Ovary (tissue), 9 donors: ENCODE results near the gene NDE1. TPM values are rescaled to one million over a fixed set of nuclear protein-coding genes. Genes with fewer than 3 reads are reported as not detected.
A peak's percentile ranks its signal among the peaks of the same experiment; 100 is the strongest.
"Not testable (repeated sequence)": the region's sequence is repeated elsewhere in the genome, so short reads cannot be mapped to it uniquely, and the experiment has no call there.

ENCODE experiments used
- DNase-seq, 5 donors: peaks; one replicate each; pipeline ENCODE4 v3.0.0-alpha.2; 2019 to 2020
- H3K27ac ChIP-seq, 2 donors: fragments of 200-600 bp; one replicate each; pipeline versions ENCODE4 v1.5.1 to v1.8.0; 2019 to 2022
- H3K27me3 ChIP-seq: fragments of 200-600 bp; one replicate; pipeline ENCODE4 v1.8.0; 2022
- H3K36me3 ChIP-seq: fragments of 200-600 bp; sonication (generic); one replicate; pipeline ENCODE4 v1.5.1; 2019
- H3K4me1 ChIP-seq: one replicate; pipeline ENCODE4 v1.8.1; 2013; ENCODE audit warnings: mild to moderate bottlenecking, moderate library complexity; ENCODE audit not compliant: insufficient read depth
- H3K4me3 ChIP-seq: fragments of 200-600 bp; sonication (generic); one replicate; pipeline ENCODE4 v1.5.1; 2017
- H3K9me3 ChIP-seq, 2 donors: fragments of 200-600 bp in 1 of 2; sonication (generic) in 1 of 2; one replicate each; pipeline versions ENCODE4 v1.5.1 to v1.8.1; 2013 to 2019; ENCODE audit warnings: mild to moderate bottlenecking in 1 of 2, moderate library complexity in 1 of 2
- CTCF ChIP-seq, 3 donors: fragments of 450-650 bp in 2 of 3; fragments of 200-600 bp in 1 of 3; IDR thresholded peaks; one replicate each; pipeline versions ENCODE4 v1.5.1 to v1.8.0; 2016 to 2022; ENCODE audit warnings: antibody characterized with exemption in 3 of 3, mild to moderate bottlenecking in 1 of 3
- EP300 ChIP-seq: sonication (generic); formaldehyde crosslinking; IDR thresholded peaks from one replicate; pipeline ENCODE4 v1.6.1; 2017; ENCODE audit warnings: antibody characterized with exemption
- POLR2A ChIP-seq: fragments of 450-650 bp; IDR thresholded peaks from one replicate; pipeline ENCODE4 v1.6.1; 2017; ENCODE audit warnings: antibody characterized with exemption, mild to moderate bottlenecking, moderate library complexity
- WGBS, 3 donors: extraction: QIAGEN DNeasy Blood & Tissue Kit in 1 of 3; methylation state at CpG; one replicate each; pipeline versions ENCODE4 v1.1.5 to v1.1.7; 2013 to 2017; 5-methylcytosine and 5-hydroxymethylcytosine counted together
- intact Hi-C, 4 donors: fragments of 100-400 bp; cut with DNase I; formaldehyde crosslinking; loops; one replicate each; pipeline versions ENCODE4 v1.11.0 to v1.15.1; 2022 to 2023
- polyA plus RNA-seq, 2 donors: library from polyadenylated mRNA; stranded (reverse); fragments of 200-250 nt in 1 of 2; fragments of 350-450 nt in 1 of 2; fragmentation: Illumina TruSeq in 1 of 2; extraction: RNeasy Lipid Tissue Mini Kit (QIAGEN cat#74804) in 1 of 2; gene quantifications; one replicate each; pipeline ENCODE4 v1.2.3, GENCODE V29; 2013 to 2014
- total RNA-seq, 7 donors: library from RNA; depleted of rRNA in 2 of 7; stranded (reverse); fragments of >200 nt in 2 of 7; fragmentation: NEBNext Ultra II Directional in 3 of 7; extraction: Animal tissue kit (Norgen Biotek cat#: 25700) in 3 of 7; gene quantifications; one replicate each; pipeline versions ENCODE4 v1.1.0 to v1.2.4, GENCODE V29; 2016 to 2023
- donor health status: DM: no; HTN: no; CAD: no; lungs with moderate emphysema.
- donor health status: DM: no; HTN: no; CAD: no.
- donor health status: Bipolar disorder and iron deficiency.
- donor health status: DM: yes; HTN: yes; CAD: no.
- donor health status: DM: no; HTN: no; CAD: no.
- donor health status: DM: yes; HTN: yes; CAD: no.

NDE1 gene
- total and polyA plus RNA-seq, 9 donors, result 9.8 to 31.9 (median 22.4) TPM

DNA sequence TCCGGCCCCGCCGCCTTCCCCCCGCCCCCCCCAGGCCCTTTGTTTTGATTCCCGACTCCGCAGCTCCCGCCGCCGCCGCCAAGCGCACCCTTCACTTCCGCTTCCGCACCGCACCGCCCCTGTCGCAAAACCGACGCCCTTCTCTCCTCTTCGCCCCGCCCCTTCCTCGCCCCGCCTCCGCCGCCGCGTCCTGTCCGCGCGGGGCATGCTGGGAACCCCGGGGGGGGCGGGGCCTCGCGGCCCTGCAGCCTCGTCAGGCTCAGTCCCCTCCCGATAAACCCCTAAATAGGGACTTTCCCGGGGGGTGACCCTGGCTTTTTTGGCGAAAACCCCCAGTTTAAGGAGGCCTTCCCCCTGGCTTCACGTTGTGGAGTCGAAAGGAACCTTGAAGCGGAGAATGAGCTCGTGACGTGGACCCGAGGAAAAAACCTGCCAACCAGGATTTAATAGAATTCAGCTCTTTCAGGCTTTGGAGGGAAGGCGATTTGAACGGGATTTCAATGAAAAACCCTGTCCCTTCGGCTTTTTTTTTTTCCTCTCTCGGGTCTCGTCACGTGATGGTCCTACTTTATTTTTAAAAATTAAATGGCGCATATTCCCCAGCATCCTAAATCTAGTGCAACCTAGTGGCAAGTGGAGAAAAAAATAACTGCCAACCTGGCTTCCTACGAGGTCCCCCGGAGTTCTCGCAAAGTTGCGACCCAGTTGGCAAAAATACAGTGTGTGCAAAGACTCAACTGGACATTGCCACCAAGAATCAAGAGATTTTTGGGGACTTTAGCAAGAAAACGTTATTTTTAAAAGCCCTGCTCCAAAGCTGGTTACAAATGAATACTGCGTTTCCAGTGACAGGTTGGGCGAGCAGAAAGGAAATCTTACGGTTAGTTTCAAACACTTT, 6.7 kb upstream of the NDE1 start, which contains the start of gene MARF1:
Gene MARF1, minus strand, starts transcription at position 107 of the 898 bp plus-strand sequence. CDS start 3,921 bp downstream, outside the sequence.
- TF ChIP-seq EP300 (no peak), POLR2A (peak; percentile 99), CTCF (IDR thresholded peaks at IDR 0.05) (peak; percentile 46)
- 0% methylated on average over 46 to 57 of the region's 58 CpGs for WGBS, 3 donors
- intact Hi-C loops, result loop anchor here in 1 of 4 donors (5.0 kb wide), 1 partner anchor 64 kb away; no protein-coding TSS in a partner anchor

GRCh38 chr16:15643946-15644250, 6.1 kb upstream of the NDE1 start:
- Histone ChIP-seq H3K27me3 (no peaks in the 10 kb centered on the region), H3K4me1 (peaks cover 3% of the 10 kb centered on the region), H3K9me3 (no peaks in the 10 kb centered on the region), H3K36me3 (no peaks in the 10 kb centered on the region), H3K4me3 (peak overlapping the region; percentile 83), H3K27ac (peak overlapping the region in 1 of 2 donors; percentile 93)
- no peak for TF ChIP-seq POLR2A
- TF ChIP-seq CTCF (IDR thresholded peaks at IDR 0.05), result no peak
- TF ChIP-seq EP300, result no peak
- WGBS, 3 donors, result 13 to 21% (median 14%) methylated on average over 4 of the region's 4 CpGs
- intact Hi-C loops, result loop anchor here in 1 of 4 donors (5.0 kb wide), 1 partner anchor 63 kb away; no protein-coding TSS in a partner anchor
- no peak for DNase-seq

More for the DNA sequence above, 6.7 kb upstream of the NDE1 start, which contains the start of gene MARF1:
- Histone ChIP-seq H3K27ac (peak within 1 kb of the TSS; percentile 93 to 94), H3K4me3 (peak within 1 kb of the TSS; percentile 83), H3K9me3 (no peaks in the 10 kb centered on the region), H3K36me3 (no peaks in the 10 kb centered on the region), H3K4me1 (peaks cover 3% of the 10 kb centered on the region), H3K27me3 (no peaks in the 10 kb centered on the region)
- peak; percentile 99 to 100 (median 99) for DNase-seq

DNA sequence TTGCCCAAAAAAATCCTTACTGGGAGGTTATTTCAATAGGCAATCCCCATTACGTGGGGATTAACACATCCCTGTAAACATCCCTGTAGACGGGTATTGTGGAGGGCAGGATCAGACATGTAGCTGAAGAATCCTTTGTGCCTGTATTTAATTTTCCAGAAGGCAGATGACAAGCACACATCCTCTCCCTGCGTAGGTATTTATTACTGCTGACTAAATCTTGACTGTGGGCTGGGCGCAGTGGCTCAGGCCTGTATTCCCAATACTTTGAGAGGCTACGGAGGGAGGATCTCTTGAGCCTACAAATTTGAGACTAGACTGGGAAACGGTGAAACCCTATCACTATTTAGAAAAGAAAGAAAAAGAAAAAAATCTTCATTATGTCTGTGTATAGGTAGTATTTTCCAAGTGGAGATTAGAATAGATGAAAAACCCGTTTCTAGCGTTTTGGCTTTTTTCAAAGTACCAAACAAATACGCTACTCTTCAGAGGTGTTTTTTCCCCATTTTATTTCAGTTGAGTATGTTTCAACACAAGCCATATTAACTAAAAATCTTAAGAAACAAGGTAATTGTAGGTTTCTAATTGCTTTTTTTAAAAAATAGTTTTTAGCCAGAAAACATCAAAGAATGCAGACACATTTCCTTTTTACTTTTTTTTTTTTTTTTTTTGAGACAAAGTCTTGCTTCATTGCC, 5.6 kb upstream of the NDE1 start:
- Histone ChIP-seq H3K27ac (peak overlapping the region in 1 of 2 donors; percentile 93), H3K9me3 (no peaks in the 10 kb centered on the region), H3K4me1 (peaks cover 3% of the 10 kb centered on the region), H3K27me3 (no peaks in the 10 kb centered on the region), H3K4me3 (no peak overlapping the region), H3K36me3 (no peaks in the 10 kb centered on the region)
- WGBS, 3 donors, result 65 to 76% (median 71%) methylated on average over 9 of the region's 9 CpGs
- no peak for TF ChIP-seq CTCF (IDR thresholded peaks at IDR 0.05)
- TF ChIP-seq EP300, result no peak
- no peak for TF ChIP-seq POLR2A
- DNase-seq, result no peak
- intact Hi-C loops, result loop anchor here in 1 of 4 donors (5.0 kb wide), 1 partner anchor 63 kb away; no protein-coding TSS in a partner anchor

GRCh38 chr16:15644962-15645465, 5.0 kb upstream of the NDE1 start:
- H3K4me3 ChIP-seq, H3K27ac ChIP-seq, H3K9me3 ChIP-seq, H3K36me3 ChIP-seq, H3K27me3 ChIP-seq, H3K4me1 ChIP-seq, DNase-seq: not testable (repeated sequence)
- intact Hi-C loops, result loop anchor here in 1 of 4 donors (5.0 kb wide), 1 partner anchor 62 kb away; no protein-coding TSS in a partner anchor
- WGBS, 3 donors, result 54 to 72% (median 61%) methylated on average over 10 of the region's 10 CpGs

DNA sequence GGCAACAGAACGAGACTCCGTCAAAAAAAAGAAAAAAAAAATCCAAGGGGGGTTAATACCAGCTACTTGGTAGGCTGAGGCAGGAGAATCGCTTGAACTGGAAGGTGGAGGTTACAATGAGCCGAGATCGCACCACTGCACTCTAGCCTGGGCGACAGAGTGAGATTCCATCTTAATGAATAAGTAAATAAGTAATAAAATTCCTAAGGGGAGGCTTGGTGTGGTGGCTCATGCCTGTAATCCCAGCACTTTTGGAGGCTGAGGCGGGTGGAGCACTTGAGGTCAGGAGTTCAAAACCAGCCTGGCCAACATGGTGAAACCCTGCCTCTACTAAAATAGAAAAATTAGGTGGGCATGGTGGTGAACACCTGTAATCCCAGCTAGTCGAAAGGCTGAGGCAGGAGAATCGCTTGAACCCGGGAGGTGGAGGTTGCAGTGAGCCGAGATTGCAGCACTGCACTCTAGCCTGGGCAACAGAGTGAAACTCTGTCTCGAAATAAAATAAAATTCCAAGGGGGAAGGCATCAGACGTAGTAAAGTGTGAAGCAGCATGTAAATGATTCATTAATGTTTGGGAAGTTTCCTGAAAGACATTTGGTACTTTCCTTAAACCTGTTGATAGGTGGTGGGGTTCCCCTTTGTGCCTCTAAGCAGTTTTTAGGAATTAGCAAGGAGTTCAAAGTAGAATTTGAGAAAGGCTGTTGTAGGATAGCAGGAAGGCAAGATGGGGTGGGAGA, 3.3 kb upstream of the NDE1 start:
- 81 to 84% (median 83%) methylated on average over 13 of the region's 13 CpGs for WGBS, 3 donors
- intact Hi-C loops, H3K9me3 ChIP-seq, H3K27me3 ChIP-seq, H3K4me3 ChIP-seq, H3K36me3 ChIP-seq, DNase-seq, H3K4me1 ChIP-seq, H3K27ac ChIP-seq: not testable (repeated sequence)
